LNCaP clone FGC (cell line): ENCODE results near the gene EFNA3.

ENCODE experiments used
- DNase-seq: peaks from one replicate; pipeline ENCODE4 v3.0.0-alpha.2; 2011; ENCODE audit warnings: low read depth
- H3K4me3 ChIP-seq: 2 replicates; pipeline ENCODE4 v1.5.1; 2011; ENCODE audit warnings: mild to moderate bottlenecking, low read depth, low read length, control low read depth
- TF ChIP-seq, protein P1 (sequence below): IDR thresholded peaks from 2 replicates; pipeline ENCODE4 v1.5.1; 2012; ENCODE audit warnings: mild to moderate bottlenecking; ENCODE audit not compliant: control insufficient read depth, insufficient read depth; ENCODE audit errors: extremely low read depth

Gene EFNA3

DNA sequence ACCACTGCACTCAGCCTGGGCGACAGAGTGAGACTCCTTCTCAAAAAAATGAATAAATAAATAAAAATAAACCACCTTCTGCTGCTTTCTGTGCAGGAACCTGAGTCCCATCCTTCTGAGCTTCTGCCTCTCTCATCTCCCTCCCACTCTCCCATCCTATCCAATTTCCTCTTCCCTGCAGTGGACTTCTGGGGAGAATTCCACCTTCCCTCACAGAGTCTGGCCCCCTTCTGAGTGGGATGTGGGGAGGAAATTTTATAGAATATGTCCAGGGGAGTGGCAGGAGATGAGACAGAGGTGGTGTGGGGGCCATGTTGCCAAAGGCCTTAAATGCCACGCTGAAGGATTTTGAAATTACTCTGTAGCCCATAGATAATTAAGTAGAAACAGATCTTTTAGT lies 43.7 kb downstream of the EFNA3 start:
- no peak overlapping the region for H3K4me3 ChIP-seq
- DNase-seq, result no peak

DNA sequence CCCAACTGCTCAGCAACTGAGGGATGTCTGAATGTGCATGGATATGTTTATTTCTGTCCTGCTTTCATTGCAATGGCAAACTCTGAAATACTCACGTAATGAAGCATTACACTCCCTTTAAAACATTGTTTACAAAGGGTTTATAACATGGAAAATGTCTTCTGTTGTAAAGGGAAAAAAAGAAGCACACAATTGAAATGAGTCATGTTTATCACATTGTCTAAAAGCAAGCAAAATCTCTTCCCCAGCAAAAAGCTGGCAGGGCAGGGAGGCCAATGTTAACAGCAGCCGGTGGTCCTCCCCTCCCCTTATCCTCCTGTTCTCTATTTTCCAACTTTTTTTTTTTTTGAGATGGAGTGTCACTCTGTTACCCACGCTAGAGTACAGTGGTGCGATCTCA lies 45.2 kb downstream of the EFNA3 start:
- DNase-seq, result no peak
- no peak overlapping the region for H3K4me3 ChIP-seq
- TF ChIP-seq, protein P1, sequence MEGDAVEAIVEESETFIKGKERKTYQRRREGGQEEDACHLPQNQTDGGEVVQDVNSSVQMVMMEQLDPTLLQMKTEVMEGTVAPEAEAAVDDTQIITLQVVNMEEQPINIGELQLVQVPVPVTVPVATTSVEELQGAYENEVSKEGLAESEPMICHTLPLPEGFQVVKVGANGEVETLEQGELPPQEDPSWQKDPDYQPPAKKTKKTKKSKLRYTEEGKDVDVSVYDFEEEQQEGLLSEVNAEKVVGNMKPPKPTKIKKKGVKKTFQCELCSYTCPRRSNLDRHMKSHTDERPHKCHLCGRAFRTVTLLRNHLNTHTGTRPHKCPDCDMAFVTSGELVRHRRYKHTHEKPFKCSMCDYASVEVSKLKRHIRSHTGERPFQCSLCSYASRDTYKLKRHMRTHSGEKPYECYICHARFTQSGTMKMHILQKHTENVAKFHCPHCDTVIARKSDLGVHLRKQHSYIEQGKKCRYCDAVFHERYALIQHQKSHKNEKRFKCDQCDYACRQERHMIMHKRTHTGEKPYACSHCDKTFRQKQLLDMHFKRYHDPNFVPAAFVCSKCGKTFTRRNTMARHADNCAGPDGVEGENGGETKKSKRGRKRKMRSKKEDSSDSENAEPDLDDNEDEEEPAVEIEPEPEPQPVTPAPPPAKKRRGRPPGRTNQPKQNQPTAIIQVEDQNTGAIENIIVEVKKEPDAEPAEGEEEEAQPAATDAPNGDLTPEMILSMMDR, result no peak

More for the DNA sequence above, 43.7 kb downstream of the EFNA3 start:
- TF ChIP-seq, protein P1, result no peak

DNA sequence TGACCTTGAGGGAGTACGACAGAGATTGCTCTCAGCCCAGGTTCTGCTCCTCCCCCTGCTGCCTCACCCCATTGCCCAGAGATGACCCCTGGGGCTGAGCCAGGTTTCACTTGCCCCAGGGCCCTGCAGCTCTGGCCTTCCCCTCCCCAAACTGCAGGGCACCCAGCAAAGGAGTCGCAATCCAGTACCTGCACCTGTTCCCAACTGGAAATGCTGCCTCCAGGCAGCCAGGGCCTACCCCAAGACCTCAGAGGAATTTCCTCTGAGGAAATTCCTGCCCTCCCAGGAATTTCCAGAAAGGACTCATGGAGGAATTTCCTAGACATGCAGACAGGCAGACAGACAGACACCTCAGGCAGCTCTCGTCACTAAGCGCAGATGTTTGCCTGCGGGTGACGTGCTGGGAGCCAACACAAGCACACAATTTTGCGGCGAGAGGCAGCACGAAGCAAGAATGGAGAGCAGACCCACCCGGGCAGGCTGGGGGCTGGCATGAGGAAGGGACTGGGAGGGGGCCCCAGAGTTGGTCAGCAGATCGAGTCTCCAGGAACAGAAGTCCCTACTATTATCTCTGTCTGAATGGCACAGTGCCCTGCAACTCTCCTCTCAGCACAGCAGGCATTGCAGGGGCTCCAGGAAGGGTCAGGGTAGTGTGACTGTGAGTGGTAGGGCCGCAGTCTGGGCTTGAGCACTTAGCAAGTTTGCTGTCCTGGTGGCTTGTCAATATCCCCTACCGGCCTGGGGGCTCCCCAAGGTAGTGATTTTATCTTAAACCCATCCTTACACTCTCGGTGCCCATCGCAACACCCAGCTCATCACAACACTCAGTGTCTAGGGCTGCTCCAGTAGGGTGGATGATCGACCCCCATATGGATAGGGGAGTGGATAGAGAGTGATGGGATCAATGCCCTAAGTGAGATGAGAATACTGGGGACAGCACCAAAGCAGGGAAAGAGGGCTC lies 46.1 kb downstream of the EFNA3 start:
- TF ChIP-seq, protein P1, result no peak
- no peak for DNase-seq
- H3K4me3 ChIP-seq, result no peak overlapping the region

DNA sequence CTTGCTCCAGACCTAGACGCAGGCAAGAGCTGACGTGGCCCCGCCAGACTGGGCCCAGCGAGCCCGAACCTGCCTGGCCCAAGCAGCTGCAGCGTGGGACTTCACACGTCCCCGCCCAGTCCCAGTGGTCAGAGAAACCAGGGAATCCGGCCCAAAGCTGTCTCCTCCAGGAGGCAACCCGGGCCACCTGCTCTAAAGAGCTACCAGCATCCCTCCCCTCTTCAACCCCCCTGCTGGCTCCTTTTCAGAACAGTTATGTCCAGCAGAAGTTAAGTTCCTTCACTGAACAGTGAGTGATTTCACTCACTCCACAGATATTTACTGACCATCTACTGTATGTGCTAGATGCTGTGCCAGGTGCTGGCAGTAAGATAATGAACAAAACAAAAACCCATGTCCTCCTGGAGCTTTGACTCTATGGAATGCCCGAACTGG lies 46.9 kb downstream of the EFNA3 start:
- no peak overlapping the region for H3K4me3 ChIP-seq
- DNase-seq, result no peak
- TF ChIP-seq, protein P1, result no peak

DNA sequence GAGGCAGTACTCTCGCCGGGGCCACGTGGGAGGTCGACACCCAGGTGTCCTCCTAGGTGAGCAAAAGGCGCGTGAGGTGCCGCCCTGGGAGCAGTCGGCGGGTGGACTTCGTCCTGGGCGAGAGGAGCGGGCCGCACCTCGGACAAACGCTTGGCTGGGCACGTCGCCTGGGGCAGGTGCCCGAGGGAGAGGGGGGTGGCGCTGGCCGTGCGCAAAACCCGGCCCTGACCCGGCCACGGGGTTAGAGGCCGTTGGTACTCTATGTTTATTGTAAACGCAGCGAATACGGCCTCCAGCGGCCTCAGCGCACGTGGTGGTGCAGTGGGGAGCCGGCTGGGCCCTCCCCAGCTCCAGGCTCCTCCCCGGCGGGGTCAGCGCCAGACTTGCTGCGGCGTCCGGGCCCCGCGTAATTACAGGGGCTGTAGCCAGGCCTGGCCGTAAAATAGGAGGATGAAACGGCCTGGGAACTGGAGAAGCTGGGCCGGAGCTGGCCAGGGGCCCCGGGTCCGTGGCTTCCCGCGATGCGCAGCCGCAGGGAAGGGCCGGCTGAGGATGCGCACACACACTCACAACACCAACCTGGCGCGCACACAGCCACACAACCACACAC lies 47.4 kb downstream of the EFNA3 start:
- TF ChIP-seq, protein P1, result no peak
- H3K4me3 ChIP-seq, result peak overlapping the region; percentile 88
- DNase-seq, result peak; percentile 72

DNA sequence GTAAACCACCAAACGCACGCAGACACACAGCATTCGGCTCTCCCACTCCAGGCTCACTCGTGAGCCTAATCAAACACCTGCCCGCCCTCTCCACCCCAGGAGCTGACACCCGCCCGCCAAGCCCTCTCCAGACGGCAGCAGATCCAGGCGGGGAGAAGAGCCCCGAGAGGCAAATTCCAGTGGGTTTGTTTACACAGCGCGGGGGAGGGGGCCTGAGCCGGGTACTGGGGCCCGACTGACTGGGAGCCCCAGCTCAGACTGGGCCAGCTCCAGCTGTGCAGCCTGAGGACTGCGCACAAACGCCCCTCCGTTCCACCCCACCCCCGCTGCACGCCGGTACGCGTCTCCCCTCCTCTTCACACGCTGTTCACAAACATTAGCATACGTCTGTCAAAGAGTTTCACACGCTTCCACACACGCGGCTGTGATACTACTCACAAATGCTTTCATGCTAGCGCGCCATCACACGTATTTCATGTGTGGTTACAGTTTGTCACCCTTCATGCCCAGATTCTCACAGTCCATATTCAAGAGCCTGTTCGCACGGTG lies 48.0 kb downstream of the EFNA3 start:
- peak overlapping the region; percentile 88 for H3K4me3 ChIP-seq
- TF ChIP-seq, protein P1, result peak; percentile 9; the same call in 1 of the 2 replicates
- DNase-seq, result no peak
